ENCODE data around the gene CCL21.

- TF ChIP-seq EZH2 (IDR thresholded peaks at IDR 0.05; ENCODE audit: low read length, missing control alignments) (no peak), CTCF (conservative IDR thresholded peaks at IDR 0.05 in 1 of 2, IDR thresholded peaks at IDR 0.05 in 1 of 2; ENCODE audit: low read depth in 1 of 2, low read length in 2 of 2) (no peak)
These were observed 8.2 kb upstream of the CCL21 start for GRCh38 chr9:34717996-34718614.
